Measurements from ENCODE around the gene SLC7A5.
"Not testable (repeated sequence)": the region's sequence is repeated elsewhere in the genome, so short reads cannot be mapped to it uniquely, and the experiment has no call there.

The SLC7A5 gene

DNA sequence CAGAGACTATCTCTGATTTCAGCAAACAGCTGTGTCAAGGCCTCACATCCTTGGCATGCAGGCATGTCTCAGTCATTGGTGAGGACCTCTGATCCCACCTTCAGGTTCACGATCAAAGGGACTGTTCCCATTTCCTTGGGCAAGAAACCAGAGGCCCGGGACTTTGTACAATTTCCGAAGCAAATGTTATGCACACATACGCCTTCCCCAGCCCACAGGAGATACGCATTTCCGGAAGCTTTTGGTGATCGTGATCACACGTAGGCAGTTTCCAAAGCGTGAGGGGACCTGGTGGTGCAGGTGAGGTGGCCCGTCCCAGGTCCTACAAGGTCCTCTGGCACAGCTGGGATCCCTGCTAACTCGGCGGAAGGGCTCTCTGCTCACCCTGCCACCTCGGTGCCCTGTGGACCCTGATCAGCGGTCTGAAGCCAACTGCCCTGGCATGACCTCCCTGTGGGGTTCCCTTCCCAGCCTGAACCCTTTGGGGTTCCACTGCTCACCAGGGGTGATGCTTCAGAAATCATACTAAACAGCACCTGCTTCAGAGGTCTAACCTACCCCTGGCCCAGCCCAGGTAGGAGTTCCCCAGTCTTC is 74.7 kb downstream of the SLC7A5 start:
- DNase-seq (ENCODE audit: low read depth in 2 of 2) = no peak

DNA sequence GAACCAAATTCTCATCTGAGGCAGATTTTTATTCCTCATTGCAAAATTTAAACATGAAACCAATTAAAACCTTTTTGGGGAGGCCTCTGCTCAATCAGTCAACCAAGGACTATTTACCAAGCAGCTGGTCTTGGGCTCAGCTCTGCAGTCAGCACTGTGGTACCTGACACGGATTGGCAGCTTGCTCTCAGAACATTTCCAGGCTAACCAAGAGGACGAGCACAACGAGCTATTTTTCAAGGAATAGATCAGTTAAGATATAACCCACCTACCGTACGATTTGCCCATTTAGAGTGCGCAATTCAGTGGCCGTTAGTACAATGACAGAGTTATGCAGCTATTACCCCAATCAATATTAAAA is 77.1 kb downstream of the SLC7A5 start:
- DNase-seq (ENCODE audit: low read depth in 2 of 2) = no peak

DNA sequence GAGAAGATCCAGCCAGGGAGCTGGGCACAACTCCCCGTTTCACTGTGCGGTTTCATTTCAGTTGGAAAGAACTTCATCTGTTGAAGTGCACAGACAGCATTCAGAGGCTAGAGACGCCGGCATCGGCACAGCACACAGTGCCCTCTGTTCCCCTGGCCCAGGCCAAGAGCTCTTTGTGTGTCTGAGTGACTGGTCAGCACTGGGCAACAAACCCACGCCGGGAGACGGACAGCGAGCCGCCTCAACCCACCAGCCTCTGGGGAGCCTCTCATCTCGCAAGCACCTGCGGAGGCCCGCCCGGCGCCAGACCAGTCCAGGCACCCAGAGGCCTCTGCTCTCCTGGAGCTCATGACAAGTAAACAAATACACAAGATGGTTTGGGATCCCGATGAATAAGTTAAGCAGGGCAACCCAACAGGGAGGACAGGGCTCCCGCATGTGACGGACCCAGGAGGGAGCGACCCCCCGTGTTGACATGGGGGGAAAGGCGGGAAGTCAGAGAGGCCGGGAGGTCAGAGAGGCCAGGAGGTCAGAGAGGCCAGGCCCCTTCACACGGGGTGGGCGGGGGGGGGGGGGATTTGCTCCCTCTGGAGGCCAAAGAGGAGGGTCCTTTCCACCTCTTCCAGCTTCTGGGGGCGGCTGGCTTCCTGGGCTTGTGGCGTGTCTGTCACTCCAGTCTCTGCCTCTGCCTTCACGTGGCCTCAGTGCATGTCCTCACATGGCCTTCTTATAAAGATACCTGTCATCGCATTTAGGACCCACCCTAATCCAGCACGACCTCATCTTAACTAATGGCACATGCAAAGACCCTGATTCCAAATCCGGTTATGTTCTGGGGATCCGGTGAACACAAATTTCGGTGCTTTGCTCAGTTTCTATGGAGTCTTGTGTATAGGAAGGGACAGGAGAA is 77.8 kb downstream of the SLC7A5 start:
- DNase-seq (ENCODE audit: low read depth in 2 of 2) = no peak

DNA sequence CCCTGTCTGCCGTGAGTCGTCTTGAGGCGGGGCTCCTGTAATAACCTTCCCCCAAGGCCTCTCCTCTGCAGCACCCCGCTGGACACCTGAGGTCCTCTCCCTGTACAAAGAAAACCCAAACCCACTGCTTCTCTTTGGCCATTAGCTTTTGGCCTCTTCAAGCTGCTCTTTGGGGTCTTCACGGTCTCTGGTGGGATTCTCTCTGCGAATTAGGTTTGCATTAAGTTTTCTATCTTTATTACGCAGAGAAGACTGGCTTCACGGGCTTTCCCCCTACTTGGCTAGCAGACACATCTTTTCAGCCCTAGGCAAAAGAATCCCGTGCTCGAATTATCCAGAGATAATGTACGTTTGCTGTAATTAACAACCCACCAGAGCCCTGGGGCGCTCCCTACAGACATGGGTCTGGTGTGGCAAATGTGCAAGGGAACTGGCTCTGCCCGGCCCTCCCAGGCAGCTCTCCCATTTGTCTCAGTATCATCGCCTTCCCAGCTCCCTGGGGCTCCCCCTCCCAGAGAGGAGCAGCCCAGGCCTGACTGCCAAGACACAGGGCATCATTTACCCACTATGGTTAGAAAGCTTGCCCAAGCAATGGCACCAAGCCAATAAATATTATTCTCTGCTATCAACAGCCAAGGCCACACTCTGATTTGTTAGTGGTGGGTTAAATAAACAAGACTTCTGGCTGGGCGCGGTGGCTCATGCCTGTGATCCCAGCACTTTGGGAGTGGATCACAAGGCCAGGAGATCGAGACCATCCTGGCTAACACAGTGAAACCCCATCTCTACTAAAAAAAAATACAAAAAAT is 78.8 kb downstream of the SLC7A5 start:
- DNase-seq (ENCODE audit: low read depth in 2 of 2) = no peak

DNA sequence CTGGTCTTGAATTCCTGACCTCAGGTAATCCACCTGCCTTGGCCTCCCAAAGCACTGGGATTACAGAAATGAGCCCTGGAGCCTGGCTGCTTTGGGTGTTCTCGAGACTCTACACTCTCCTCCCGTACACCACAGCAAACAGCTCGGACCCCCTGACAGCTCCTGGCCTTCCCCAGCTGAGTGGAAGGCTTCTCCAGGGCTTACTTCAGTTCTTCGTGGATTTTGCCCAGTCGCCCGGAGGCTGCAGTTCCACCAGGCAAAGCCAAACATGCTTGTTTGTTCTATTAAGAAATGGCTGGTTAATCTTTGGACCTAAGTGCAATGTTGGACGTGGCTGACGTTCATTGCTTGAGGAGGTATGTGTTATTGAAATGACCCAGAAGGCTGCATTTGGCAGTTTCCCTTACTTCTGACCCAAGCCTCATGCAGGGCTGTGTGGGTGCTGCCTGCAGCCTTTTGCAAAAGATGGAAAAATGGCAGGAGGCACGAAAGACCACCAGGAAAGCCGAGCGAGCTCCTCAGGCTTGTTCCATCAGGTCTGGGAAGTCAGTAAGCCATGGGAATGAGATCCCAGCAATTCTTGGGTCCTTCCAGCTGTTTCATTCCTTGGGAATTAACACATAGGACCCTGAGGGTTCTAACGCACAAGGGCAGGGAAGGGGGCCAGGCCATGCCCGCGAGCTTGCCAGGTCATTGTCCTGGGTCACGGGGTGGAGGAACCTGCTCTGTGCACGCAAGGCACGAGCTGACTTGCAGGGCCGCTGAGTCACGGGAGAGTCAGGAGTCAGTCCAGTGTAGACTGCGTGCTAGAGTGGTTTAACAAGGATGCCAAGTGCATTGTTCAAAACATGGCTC is 79.6 kb downstream of the SLC7A5 start:
- no peak for DNase-seq (ENCODE audit: low read depth in 2 of 2)

DNA sequence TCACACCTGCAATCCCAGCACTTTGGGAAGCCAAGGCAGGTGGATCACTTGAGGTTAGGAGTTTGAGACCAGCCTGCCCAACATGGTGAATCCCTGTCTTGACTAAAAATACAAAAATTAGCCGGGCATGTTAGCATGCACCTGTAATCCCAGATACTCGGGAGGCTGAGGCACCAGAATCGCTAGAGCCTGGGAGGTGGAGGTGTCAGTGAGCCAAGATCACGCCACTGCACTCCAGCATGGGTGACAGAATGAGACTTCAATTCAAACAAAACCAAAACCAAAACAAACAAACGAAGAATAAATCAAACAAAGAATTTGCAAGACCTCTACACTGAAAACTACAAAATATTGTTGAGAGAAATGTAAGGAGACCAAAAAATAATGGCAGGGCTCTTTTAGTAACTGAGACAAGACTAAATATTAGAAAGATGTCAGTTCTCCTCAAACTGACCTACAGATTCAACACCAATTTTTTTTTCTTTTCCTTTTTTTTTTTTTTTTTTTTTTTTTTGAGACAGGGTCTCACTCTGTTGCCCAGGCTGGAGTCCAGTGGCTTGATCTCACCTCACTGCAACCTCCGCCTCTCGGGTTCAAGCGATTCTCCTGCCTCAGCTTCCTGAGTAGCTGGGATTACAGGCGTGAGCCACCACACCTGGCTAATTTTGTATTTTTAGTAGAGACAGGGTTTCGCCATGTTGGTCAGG is 80.4 kb downstream of the SLC7A5 start:
- not testable (repeated sequence) for DNase-seq (ENCODE audit: low read depth in 2 of 2)

DNA sequence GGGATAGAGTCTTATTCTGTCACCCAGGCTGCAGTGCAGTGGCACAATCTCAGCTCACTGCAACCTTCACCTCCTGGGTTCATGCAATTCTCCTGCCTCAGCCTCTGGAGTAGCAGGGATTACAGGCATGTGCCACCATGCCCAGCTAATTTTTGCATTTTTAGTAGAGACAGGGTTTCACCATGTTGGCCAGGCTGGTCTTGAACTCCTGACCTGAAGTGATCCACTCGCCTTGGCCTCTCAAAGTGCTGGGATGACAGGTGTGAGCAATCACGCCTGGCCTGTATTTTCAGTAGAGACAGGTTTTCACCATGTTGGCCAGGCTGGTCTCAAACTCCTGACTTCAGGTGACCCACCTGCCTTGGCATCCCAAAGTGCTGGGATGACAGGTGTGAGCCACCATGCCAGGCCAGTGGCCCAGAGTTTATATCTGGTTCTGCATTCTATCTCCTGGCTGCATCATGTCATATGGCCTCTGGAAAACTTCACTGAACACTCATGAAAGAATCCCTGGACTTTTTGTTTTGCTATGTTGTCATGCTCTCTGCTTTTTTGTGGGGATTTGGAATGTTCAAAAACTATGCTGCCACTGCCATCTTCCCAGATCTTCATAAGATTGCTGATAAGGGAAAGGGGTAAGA is 81.7 kb downstream of the SLC7A5 start:
- not testable (repeated sequence) for DNase-seq (ENCODE audit: low read depth in 2 of 2)

DNA sequence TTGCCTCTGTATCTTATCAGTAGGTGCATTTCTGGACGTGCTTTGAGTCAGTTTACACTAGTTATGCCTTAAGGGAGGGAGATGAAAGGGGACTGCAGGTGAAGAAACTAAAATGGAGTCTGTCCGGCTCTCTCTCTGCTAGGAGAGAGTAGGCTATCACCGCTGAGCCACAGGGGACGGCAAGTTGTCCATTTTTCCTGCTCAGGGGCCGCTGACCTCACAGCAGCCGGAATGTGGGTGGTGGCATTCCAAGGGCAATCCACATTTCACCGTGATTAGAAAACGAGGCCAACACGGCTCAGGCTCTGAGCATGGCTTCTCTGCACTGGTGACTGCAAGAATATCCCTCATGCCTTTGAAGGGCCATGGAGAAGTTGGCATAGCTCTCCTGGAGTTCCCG is 84.5 kb downstream of the SLC7A5 start:
- no peak for DNase-seq (ENCODE audit: low read depth in 2 of 2)

DNA sequence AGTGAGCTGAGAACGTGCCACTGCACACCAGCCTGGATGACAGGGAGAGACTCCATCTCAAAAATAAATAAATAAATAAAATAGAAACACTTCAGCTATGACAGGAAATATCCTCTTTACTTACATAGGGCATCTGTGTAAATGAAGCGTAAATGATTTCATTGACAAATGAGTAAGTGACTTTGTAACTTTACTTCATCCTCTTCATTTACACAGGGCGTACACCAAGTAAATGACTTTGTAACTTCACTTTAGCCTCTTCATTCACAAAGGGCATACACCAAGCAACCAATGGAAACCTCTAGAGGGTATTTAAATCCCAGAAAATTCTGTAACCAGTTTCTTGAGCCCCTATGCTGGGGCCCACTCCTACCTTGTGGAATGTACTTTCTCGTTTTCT is 87.3 kb downstream of the SLC7A5 start:
- no peak for DNase-seq (ENCODE audit: low read depth in 2 of 2)

DNA sequence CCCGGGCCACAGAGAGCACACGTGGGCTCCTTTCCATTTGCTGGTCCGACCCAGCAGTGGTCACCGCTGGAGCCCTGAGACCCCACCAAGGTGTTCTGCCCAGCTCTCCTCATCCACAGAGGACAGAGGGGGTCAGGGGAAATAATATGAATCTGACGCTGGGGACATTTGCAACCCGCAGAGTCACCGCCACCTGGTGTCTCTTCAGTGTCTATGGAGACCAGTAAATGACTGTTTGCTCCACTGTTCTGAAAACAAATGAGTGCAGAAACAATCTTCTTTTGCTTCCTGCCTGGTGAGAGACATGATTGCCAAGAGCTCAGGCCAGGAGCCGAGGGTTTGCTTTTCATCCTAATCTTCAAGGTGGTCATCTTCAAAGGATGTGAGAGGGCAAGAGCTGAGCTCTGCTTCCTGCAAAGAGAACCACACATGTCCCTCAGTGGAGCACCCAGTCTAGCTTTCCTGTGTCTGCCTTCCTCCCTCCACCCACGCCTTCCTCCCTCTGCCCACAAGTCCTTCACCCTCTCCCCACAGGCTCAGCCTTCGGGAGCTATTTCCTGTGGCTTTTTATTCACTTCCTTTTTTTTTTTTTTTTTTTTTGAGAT is 88.8 kb downstream of the SLC7A5 start:
- DNase-seq (ENCODE audit: low read depth in 2 of 2) = no peak

Data from stimulated activated CD8-positive, alpha-beta memory T cell treated with anti-CD3 and anti-CD28 coated beads, Interleukin-7, amount 100 ng/mL, for 1 hour (primary cell).